Cerebellar nuclear complex (tissue), 1 donor: ENCODE measurements around the gene NUP58.

Source experiments
- DNase-seq, 2 experiments: peaks; one replicate each; lab custom pipeline; 2025; lab: John Stamatoyannopoulos, UW

NUP58 gene

GRCh38 chr13:25301347-25302113 lies at the start of gene NUP58:
NUP58 (plus strand) TSS chr13:25301625; CDS start chr13:25301774, 149 bp downstream.
- DNase-seq: peak; percentile 72 to 85

- no peak for DNase-seq
Observed at GRCh38 chr13:25252225-25252624, 49.2 kb upstream of the NUP58 start.

GRCh38 chr13:25252752-25253151 lies 48.7 kb upstream of the NUP58 start:
- no peak for DNase-seq

- DNase-seq: no peak
Observed at GRCh38 chr13:25253702-25254101, 47.7 kb upstream of the NUP58 start.

- no peak for DNase-seq
Observed at GRCh38 chr13:25262261-25262660, 39.2 kb upstream of the NUP58 start.

GRCh38 chr13:25266706-25267105 lies 34.7 kb upstream of the NUP58 start:
- no peak for DNase-seq

- DNase-seq: no peak
Observed at GRCh38 chr13:25267715-25268114, 33.7 kb upstream of the NUP58 start.

GRCh38 chr13:25268561-25268960 lies 32.9 kb upstream of the NUP58 start:
- no peak for DNase-seq

- DNase-seq: no peak
Observed at GRCh38 chr13:25276748-25277147, 24.7 kb upstream of the NUP58 start.

- no peak for DNase-seq
Observed at GRCh38 chr13:25280396-25280795, 21.0 kb upstream of the NUP58 start.

- no peak for DNase-seq
Observed at GRCh38 chr13:25281193-25281934, 20.1 kb upstream of the NUP58 start.

GRCh38 chr13:25281935-25282332 lies 19.5 kb upstream of the NUP58 start:
- no peak for DNase-seq

- no peak for DNase-seq
Observed at GRCh38 chr13:25286308-25286968, 15.0 kb upstream of the NUP58 start.

- peak; percentile 29 to 75 for DNase-seq
Observed at GRCh38 chr13:25286969-25287961, 14.2 kb upstream of the NUP58 start, which contains the start of gene MTMR6. MTMR6 (minus strand) TSS chr13:25287488; CDS start chr13:25287247, 241 bp downstream.

GRCh38 chr13:25288966-25289365 lies 12.5 kb upstream of the NUP58 start:
- DNase-seq: no peak

GRCh38 chr13:25291691-25292090 lies 9.7 kb upstream of the NUP58 start:
- DNase-seq: no peak

- no peak for DNase-seq
Observed at GRCh38 chr13:25292301-25292700, 9.1 kb upstream of the NUP58 start.

GRCh38 chr13:25295228-25295627 lies 6.2 kb upstream of the NUP58 start:
- DNase-seq: no peak

GRCh38 chr13:25295701-25296100 lies 5.7 kb upstream of the NUP58 start:
- DNase-seq: no peak

GRCh38 chr13:25300861-25301346 lies 521 bp upstream of the NUP58 start:
- DNase-seq: no peak

GRCh38 chr13:25302121-25302520 lies 696 bp downstream of the NUP58 start:
- no peak for DNase-seq
